ENCODE results near the gene SPAG6. TPM values are rescaled to one million over a fixed set of nuclear protein-coding genes. Genes with fewer than 3 reads are reported as not detected.

Gene SPAG6
- total RNA-seq, 6 donors from 2014 or later: 0.74 to 44.1 (median 8.7) TPM

- ATAC-seq (ENCODE audit: low FRiP score in 2 of 2) (no peak), DNase-seq (no peak)
- Histone ChIP-seq H3K27me3 (peaks cover 0 to 53% (median 20%) of the 10 kb centered on the region in 4 donors), H3K36me3 (no peaks in the 10 kb centered on the region), H3K4me3 (no peak overlapping the region), H3K4me1 (peaks cover 12 to 26% (median 17%) of the 10 kb centered on the region in 4 donors), H3K27ac (no peak overlapping the region), H3K9me3 (no peaks in the 10 kb centered on the region)
- no peak for TF ChIP-seq EP300 (IDR thresholded peaks at IDR 0.05)
- TF ChIP-seq CTCF (IDR thresholded peaks at IDR 0.05): no peak
- no peak for TF ChIP-seq POLR2A (IDR thresholded peaks at IDR 0.05)
- TF ChIP-seq POLR2AphosphoS5 (IDR thresholded peaks at IDR 0.05): no peak
- 16 to 21% methylated on average over 1 of the region's 1 CpG for WGBS, 2 donors
These were observed 1.0 kb upstream of the SPAG6 start for GRCh38 chr10:22344249-22344648.

GRCh38 chr10:22344781-22345300, 455 bp upstream of the SPAG6 start:
- Histone ChIP-seq H3K27ac (no peak overlapping the region), H3K4me3 (peak overlapping the region; percentile 2 to 40 (median 32)), H3K4me1 (peaks cover 8 to 23% (median 15%) of the 10 kb centered on the region in 4 donors), H3K9me3 (no peaks in the 10 kb centered on the region), H3K36me3 (no peaks in the 10 kb centered on the region), H3K27me3 (peaks cover 0 to 53% (median 20%) of the 10 kb centered on the region in 4 donors)
- no peak for TF ChIP-seq POLR2AphosphoS5 (IDR thresholded peaks at IDR 0.05)
- no peak for TF ChIP-seq POLR2A (IDR thresholded peaks at IDR 0.05)
- no peak for TF ChIP-seq EP300 (IDR thresholded peaks at IDR 0.05)
- TF ChIP-seq CTCF (IDR thresholded peaks at IDR 0.05): no peak
- no peak for ATAC-seq (ENCODE audit: low FRiP score in 2 of 2)
- no peak for DNase-seq
- WGBS, 2 donors: 18 to 34% methylated on average over 7 to 20 of the region's 26 CpGs

GRCh38 chr10:22346096-22346661, 883 bp downstream of the SPAG6 start:
- TF ChIP-seq EP300 (IDR thresholded peaks at IDR 0.05) (no peak), POLR2AphosphoS5 (IDR thresholded peaks at IDR 0.05) (no peak), POLR2A (IDR thresholded peaks at IDR 0.05) (no peak)
- H3K27ac ChIP-seq: no peak overlapping the region
- H3K4me1 ChIP-seq: peaks cover 5 to 16% (median 11%) of the 10 kb centered on the region in 4 donors
- ATAC-seq (ENCODE audit: low FRiP score in 2 of 2): no peak
- H3K9me3 ChIP-seq: no peaks in the 10 kb centered on the region
- H3K4me3 ChIP-seq: no peak overlapping the region
- H3K27me3 ChIP-seq: peaks cover 0 to 52% (median 20%) of the 10 kb centered on the region in 4 donors
- 28 to 49% methylated on average over 8 of the region's 8 CpGs for WGBS, 2 donors
- no peak for DNase-seq
- no peaks in the 10 kb centered on the region for H3K36me3 ChIP-seq

GRCh38 chr10:22349755-22350154, 4.5 kb downstream of the SPAG6 start:
- no peaks in the 10 kb centered on the region for H3K9me3 ChIP-seq
- peaks cover 0 to 11% (median 6%) of the 10 kb centered on the region in 4 donors for H3K4me1 ChIP-seq
- DNase-seq: no peak
- TF ChIP-seq EP300 (IDR thresholded peaks at IDR 0.05) (no peak), POLR2A (IDR thresholded peaks at IDR 0.05) (no peak), POLR2AphosphoS5 (IDR thresholded peaks at IDR 0.05) (no peak), CTCF (IDR thresholded peaks at IDR 0.05) (no peak)
- H3K4me3 ChIP-seq: no peak overlapping the region
- H3K27ac ChIP-seq: no peak overlapping the region
- WGBS, 2 donors: 94 to 100% methylated on average over 1 of the region's 1 CpG
- no peak for ATAC-seq (ENCODE audit: low FRiP score in 2 of 2)
- H3K27me3 ChIP-seq: peaks cover 0 to 19% (median 7%) of the 10 kb centered on the region in 4 donors
- no peaks in the 10 kb centered on the region for H3K36me3 ChIP-seq

- ATAC-seq (ENCODE audit: low FRiP score in 2 of 2) (no peak), DNase-seq (no peak)
- TF ChIP-seq EP300 (IDR thresholded peaks at IDR 0.05): no peak
- TF ChIP-seq CTCF (IDR thresholded peaks at IDR 0.05): no peak
- TF ChIP-seq POLR2AphosphoS5 (IDR thresholded peaks at IDR 0.05): no peak
- TF ChIP-seq POLR2A (IDR thresholded peaks at IDR 0.05): no peak
- H3K27me3 ChIP-seq: peaks cover 0 to 5% (median 0%) of the 10 kb centered on the region in 4 donors
- H3K4me1 ChIP-seq: no peaks in the 10 kb centered on the region
- 87% methylated on average over 4 to 5 of the region's 5 CpGs for WGBS, 2 donors
- H3K9me3 ChIP-seq: no peaks in the 10 kb centered on the region
- no peaks in the 10 kb centered on the region for H3K36me3 ChIP-seq
- no peak overlapping the region for H3K27ac ChIP-seq
- no peak overlapping the region for H3K4me3 ChIP-seq
These were observed 5.9 kb downstream of the SPAG6 start for GRCh38 chr10:22351131-22351703.

Measured in upper lobe of left lung (tissue), 6 donors.